IMR-90 (cell line): ENCODE data around the gene CAT.

Experiments used
- CEBPB ChIP-seq: IDR thresholded peaks from 2 replicates; pipeline ENCODE4 v1.6.1; 2012; ENCODE audit warnings: low read depth, low read length, improper control_type of control experiment
- FOS ChIP-seq: fragments of 150-350 bp; IDR thresholded peaks from 2 replicates; pipeline ENCODE4 v1.6.1; 2016; ENCODE audit warnings: low read depth, low read length
- MAFK ChIP-seq: IDR thresholded peaks from 2 replicates; pipeline ENCODE4 v1.6.1; 2012; ENCODE audit warnings: low read depth, low read length, improper control_type of control experiment
- POLR2A ChIP-seq: IDR thresholded peaks from 2 replicates; pipeline ENCODE4 v1.6.1; 2012; ENCODE audit warnings: mild to moderate bottlenecking, low read depth, low read length
- RCOR1 ChIP-seq: IDR thresholded peaks from 2 replicates; pipeline ENCODE4 v1.6.1; 2012; ENCODE audit warnings: mild to moderate bottlenecking, low read length, improper control_type of control experiment; ENCODE audit not compliant: insufficient replicate concordance
- RFX5 ChIP-seq: IDR thresholded peaks from 2 replicates; pipeline ENCODE4 v1.8.0; 2012; ENCODE audit warnings: low read depth, mild to moderate bottlenecking, low read length, moderate library complexity
- TF ChIP-seq, protein P1 (sequence below): conservative IDR thresholded peaks from 2 replicates; pipeline ENCODE4 v1.5.1; 2012; ENCODE audit warnings: mild to moderate bottlenecking, low read depth, low read length, improper control_type of control experiment

DNA sequence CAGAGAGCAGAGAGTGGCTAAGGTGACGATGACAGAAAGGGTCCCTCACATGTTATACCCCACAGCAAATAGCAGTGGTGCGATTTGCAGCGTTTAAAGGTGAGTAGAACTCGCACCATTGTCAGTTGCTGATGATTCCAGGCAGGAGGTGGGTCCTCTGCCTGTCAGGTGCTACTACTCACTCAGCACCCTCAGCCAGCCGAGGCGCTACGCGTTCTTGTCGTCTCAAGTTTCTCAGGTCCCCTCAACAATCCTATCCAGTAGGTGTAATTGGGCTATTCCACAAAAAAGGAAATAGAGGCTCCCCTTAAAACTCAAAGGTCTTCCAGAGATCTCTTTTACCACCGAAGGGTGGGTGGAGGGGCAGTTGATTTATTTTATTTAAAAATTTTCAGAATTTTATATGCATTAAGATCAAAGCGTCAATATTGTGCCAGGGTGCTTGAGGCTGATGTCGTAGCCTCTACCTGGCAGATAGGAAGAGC is 56.5 kb downstream of the CAT start:
- TF ChIP-seq, protein P1, sequence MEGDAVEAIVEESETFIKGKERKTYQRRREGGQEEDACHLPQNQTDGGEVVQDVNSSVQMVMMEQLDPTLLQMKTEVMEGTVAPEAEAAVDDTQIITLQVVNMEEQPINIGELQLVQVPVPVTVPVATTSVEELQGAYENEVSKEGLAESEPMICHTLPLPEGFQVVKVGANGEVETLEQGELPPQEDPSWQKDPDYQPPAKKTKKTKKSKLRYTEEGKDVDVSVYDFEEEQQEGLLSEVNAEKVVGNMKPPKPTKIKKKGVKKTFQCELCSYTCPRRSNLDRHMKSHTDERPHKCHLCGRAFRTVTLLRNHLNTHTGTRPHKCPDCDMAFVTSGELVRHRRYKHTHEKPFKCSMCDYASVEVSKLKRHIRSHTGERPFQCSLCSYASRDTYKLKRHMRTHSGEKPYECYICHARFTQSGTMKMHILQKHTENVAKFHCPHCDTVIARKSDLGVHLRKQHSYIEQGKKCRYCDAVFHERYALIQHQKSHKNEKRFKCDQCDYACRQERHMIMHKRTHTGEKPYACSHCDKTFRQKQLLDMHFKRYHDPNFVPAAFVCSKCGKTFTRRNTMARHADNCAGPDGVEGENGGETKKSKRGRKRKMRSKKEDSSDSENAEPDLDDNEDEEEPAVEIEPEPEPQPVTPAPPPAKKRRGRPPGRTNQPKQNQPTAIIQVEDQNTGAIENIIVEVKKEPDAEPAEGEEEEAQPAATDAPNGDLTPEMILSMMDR: no peak
- TF ChIP-seq FOS (no peak), MAFK (no peak), POLR2A (no peak), RFX5 (no peak), CEBPB (no peak), RCOR1 (no peak)
